Ramos (cell line): ENCODE results near the gene GALNT1.

Source experiments
- in situ Hi-C: fragments of 300-500 bp; cut with MboI; formaldehyde crosslinking; loops from one replicate; pipeline ENCODE4 v1.14.3; 2022; ENCODE audit warnings: low sequenced_read_pairs; ENCODE audit not compliant: unreplicated experiment

The GALNT1 gene

GRCh38 chr18:35707247-35707646 is 125.7 kb downstream of the GALNT1 start:
- in situ Hi-C loops = no loop called here

GRCh38 chr18:35707674-35708073 is 126.1 kb downstream of the GALNT1 start:
- in situ Hi-C loops = no loop called here

GRCh38 chr18:35710581-35710980 is 129.0 kb downstream of the GALNT1 start:
- in situ Hi-C loops = no loop called here

- in situ Hi-C loops = no loop called here
Measured at GRCh38 chr18:35711227-35711626, 129.7 kb downstream of the GALNT1 start.

GRCh38 chr18:35713545-35713944 is 132.0 kb downstream of the GALNT1 start:
- in situ Hi-C loops = no loop called here

GRCh38 chr18:35714539-35714938 is 133.0 kb downstream of the GALNT1 start:
- in situ Hi-C loops = no loop called here

GRCh38 chr18:35715139-35715538 is 133.6 kb downstream of the GALNT1 start:
- in situ Hi-C loops = no loop called here

- in situ Hi-C loops = no loop called here
Measured at GRCh38 chr18:35716169-35716831, 134.8 kb downstream of the GALNT1 start.

GRCh38 chr18:35717182-35717581 is 135.6 kb downstream of the GALNT1 start:
- in situ Hi-C loops = no loop called here

GRCh38 chr18:35721431-35722081 is 140.0 kb downstream of the GALNT1 start:
- in situ Hi-C loops = no loop called here

- in situ Hi-C loops = no loop called here
Measured at GRCh38 chr18:35728676-35729075, 147.1 kb downstream of the GALNT1 start.

- in situ Hi-C loops = no loop called here
Measured at GRCh38 chr18:35729991-35730668, 148.6 kb downstream of the GALNT1 start.

- in situ Hi-C loops = no loop called here
Measured at GRCh38 chr18:35730691-35731370, 149.3 kb downstream of the GALNT1 start.

GRCh38 chr18:35731701-35732100 is 150.2 kb downstream of the GALNT1 start:
- in situ Hi-C loops = no loop called here

GRCh38 chr18:35732162-35732561 is 150.6 kb downstream of the GALNT1 start:
- in situ Hi-C loops = no loop called here

GRCh38 chr18:35732636-35733035 is 151.1 kb downstream of the GALNT1 start:
- in situ Hi-C loops = no loop called here

- in situ Hi-C loops = no loop called here
Measured at GRCh38 chr18:35733408-35733807, 151.9 kb downstream of the GALNT1 start.

GRCh38 chr18:35736696-35737095 is 155.2 kb downstream of the GALNT1 start:
- in situ Hi-C loops = no loop called here

GRCh38 chr18:35739778-35740177 is 158.2 kb downstream of the GALNT1 start:
- in situ Hi-C loops = no loop called here

- in situ Hi-C loops = no loop called here
Measured at GRCh38 chr18:35740656-35741055, 159.1 kb downstream of the GALNT1 start.

GRCh38 chr18:35743916-35744315 is 162.4 kb downstream of the GALNT1 start:
- in situ Hi-C loops = no loop called here
